Psoas muscle (tissue), 8 donors: ENCODE data around the gene RNLS. TPM values are rescaled to one million over a fixed set of nuclear protein-coding genes. Genes with fewer than 3 reads are reported as not detected.
A peak's percentile ranks its signal among the peaks of the same experiment; 100 is the strongest.

Experiments
- ATAC-seq, 4 donors: fragments of 200-7000 bp; cut with Tn5 transposase; one replicate each; pipeline ENCODE4 v1.9.1; 2020; ENCODE audit warnings: moderate library complexity in 3 of 4, mild to moderate bottlenecking in 2 of 4
- DNase-seq, 2 donors: peaks; one replicate each; pipeline ENCODE4 v3.0.0-alpha.2; 2020
- H3K27ac ChIP-seq: fragments of 200-600 bp; one replicate; pipeline ENCODE4 v1.8.0; 2022
- H3K27me3 ChIP-seq, 3 donors: fragments of 200-600 bp in 1 of 3; one replicate each; pipeline versions ENCODE4 v1.6.1 to v1.8.0; 2013 to 2022; ENCODE audit warnings: low read length in 2 of 3, mild to moderate bottlenecking in 2 of 3, moderate library complexity in 1 of 3; ENCODE audit not compliant: insufficient read depth in 3 of 3
- H3K36me3 ChIP-seq, 2 donors: fragments of 200-600 bp in 1 of 2; one replicate each; pipeline versions ENCODE4 v1.6.1 to v1.8.0; 2013 to 2022; ENCODE audit warnings: low read depth in 1 of 2, mild to moderate bottlenecking in 1 of 2, moderate library complexity in 1 of 2; ENCODE audit not compliant: insufficient read depth in 1 of 2
- H3K4me1 ChIP-seq: fragments of 200-600 bp; one replicate; pipeline ENCODE4 v1.8.0; 2022
- H3K4me3 ChIP-seq: fragments of 200-600 bp; one replicate; pipeline ENCODE4 v1.8.0; 2022; ENCODE audit warnings: mild to moderate bottlenecking
- H3K9me3 ChIP-seq: fragments of 200-600 bp; one replicate; pipeline ENCODE4 v1.8.0; 2022
- WGBS, 3 donors: extraction: QIAGEN DNeasy Blood & Tissue Kit; methylation state at CpG; one replicate each; pipeline versions ENCODE4 v1.1.6 to v1.1.7; 2013; 5-methylcytosine and 5-hydroxymethylcytosine counted together
- intact Hi-C, 2 donors: fragments of 100-400 bp; cut with DNase I; formaldehyde crosslinking; loops; one replicate each; pipeline versions ENCODE4 v1.11.0 to v1.14.2; 2022
- polyA plus RNA-seq, 3 donors: library from polyadenylated mRNA; stranded (reverse); fragments of 200-250 nt; gene quantifications; one replicate each; pipeline ENCODE4 v1.2.3, GENCODE V29; 2013
- total RNA-seq, 4 donors: library from RNA; stranded (reverse); fragmentation: NEBNext Ultra II Directional in 2 of 4; extraction: Animal tissue kit (Norgen Biotek cat#: 25700) in 2 of 4; gene quantifications; one replicate each; pipeline versions ENCODE4 v1.2.1 to v1.2.4, GENCODE V29; 2021 to 2023
- TF ChIP-seq, protein P1 (sequence below): fragments of 200-600 bp; IDR thresholded peaks from one replicate; pipeline ENCODE4 v1.8.0; 2022; ENCODE audit warnings: antibody characterized with exemption
- donor health status: healthy with polysubstance abuse.
- donor health status: DM: no; HTN: no; CAD: no; lungs with moderate emphysema.
- donor health status: Bipolar disorder and iron deficiency.
- donor health status: healthy.
- donor health status: DM: yes; HTN: yes; CAD: no.
- donor health status: DM: no; HTN: no; CAD: no.
- donor health status: DM: no; HTN: no; CAD: no.
- donor health status: DM: yes; HTN: yes; CAD: no.

The RNLS gene
- total and polyA plus RNA-seq, 7 donors: 3.0 to 9.2 (median 6.7) TPM

DNA sequence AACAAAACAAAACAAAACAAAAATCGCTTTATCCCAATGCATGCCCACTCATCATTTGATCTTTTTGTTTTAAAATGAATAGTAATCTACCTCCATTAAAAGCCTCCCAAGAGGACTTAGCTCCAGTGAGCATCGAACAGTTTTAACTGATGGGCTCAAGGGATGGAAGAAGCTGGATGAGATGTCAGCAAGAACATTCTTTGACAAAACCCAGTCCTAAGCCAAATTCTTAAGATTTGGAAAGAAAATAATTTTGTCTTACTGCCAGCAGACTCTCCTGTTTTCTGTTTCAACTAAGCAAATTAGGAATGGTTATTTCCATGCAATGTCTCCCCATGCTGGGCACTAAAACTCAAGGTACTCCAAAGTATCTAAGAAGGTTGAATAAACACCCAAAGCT lies 127.3 kb downstream of the RNLS start:
- TF ChIP-seq, protein P1, sequence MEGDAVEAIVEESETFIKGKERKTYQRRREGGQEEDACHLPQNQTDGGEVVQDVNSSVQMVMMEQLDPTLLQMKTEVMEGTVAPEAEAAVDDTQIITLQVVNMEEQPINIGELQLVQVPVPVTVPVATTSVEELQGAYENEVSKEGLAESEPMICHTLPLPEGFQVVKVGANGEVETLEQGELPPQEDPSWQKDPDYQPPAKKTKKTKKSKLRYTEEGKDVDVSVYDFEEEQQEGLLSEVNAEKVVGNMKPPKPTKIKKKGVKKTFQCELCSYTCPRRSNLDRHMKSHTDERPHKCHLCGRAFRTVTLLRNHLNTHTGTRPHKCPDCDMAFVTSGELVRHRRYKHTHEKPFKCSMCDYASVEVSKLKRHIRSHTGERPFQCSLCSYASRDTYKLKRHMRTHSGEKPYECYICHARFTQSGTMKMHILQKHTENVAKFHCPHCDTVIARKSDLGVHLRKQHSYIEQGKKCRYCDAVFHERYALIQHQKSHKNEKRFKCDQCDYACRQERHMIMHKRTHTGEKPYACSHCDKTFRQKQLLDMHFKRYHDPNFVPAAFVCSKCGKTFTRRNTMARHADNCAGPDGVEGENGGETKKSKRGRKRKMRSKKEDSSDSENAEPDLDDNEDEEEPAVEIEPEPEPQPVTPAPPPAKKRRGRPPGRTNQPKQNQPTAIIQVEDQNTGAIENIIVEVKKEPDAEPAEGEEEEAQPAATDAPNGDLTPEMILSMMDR: no peak
- Histone ChIP-seq H3K36me3 (no peaks in the 10 kb centered on the region), H3K27ac (no peak overlapping the region), H3K27me3 (no peaks in the 10 kb centered on the region), H3K4me1 (peaks cover 11% of the 10 kb centered on the region), H3K4me3 (no peak overlapping the region), H3K9me3 (no peaks in the 10 kb centered on the region)
- DNase-seq: no peak
- no peak for ATAC-seq
- 66 to 82% (median 81%) methylated on average over 2 of the region's 2 CpGs for WGBS, 3 donors
- intact Hi-C loops: loop anchor here in 1 of 2 donors (5.0 kb wide), 1 partner anchor 34 kb away; no protein-coding TSS in a partner anchor

DNA sequence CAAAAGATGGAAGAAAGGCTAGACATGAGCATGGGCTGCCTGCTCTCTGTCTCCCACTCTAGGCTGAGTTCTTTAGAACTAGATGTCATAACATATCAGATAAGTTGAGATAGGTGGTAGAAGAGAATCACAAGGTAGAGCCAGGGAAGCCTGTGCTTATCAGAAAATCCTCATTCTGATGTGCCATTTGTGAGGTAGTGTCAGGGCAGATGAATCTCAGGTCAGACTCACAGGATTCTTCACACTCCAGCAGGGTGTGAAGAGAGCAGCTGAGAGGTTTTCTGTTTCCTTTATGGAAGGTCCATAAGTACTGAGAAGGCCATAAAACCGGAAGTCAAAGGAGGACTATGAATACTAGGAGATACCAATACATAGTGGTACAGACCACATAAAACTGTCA lies 132.9 kb downstream of the RNLS start:
- Histone ChIP-seq H3K4me1 (no peaks in the 10 kb centered on the region), H3K9me3 (no peaks in the 10 kb centered on the region), H3K4me3 (no peak overlapping the region), H3K36me3 (no peaks in the 10 kb centered on the region), H3K27ac (no peak overlapping the region), H3K27me3 (no peaks in the 10 kb centered on the region)
- TF ChIP-seq, protein P1: no peak
- intact Hi-C loops: no loop called here
- ATAC-seq: no peak
- 68 to 83% (median 82%) methylated on average over 1 of the region's 1 CpG for WGBS, 3 donors
- no peak for DNase-seq

DNA sequence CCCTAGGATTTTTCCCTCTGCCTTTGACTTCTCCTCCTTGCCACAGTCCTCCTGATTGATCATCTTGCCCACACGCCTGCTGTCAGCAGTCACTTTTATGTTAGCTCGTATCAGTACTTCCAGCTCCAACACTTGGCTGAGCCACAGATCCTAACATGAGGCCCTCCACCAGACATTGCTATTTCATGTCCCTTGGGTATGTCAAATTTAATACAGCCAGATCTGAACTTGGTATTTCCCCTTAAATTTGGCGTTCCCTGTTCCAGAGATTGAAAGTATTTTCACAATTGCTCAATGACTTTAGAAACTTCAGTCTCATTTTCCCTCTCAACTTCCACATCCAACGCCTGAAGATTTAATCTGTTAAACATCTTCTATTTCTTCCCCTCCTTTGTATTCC lies 140.4 kb downstream of the RNLS start:
- DNase-seq: no peak

DNA sequence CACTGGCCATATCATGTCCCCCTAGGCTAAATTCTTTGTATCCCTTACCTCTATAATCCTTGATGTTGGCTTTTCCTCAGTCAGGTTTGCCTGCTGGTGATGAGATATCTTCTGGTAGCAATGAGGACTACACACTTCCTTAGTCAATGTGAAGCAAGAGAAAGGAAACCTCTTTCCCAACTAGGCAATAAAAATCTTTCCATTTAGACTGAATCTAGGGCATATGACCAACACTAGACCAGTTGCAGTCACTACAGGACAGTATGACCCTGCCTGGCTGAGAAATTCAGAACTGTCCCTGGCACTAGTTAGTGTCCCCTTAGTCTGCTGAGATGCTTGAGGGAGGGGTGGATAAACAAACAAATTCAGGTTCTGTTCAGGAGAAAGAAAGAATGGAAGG lies 142.6 kb downstream of the RNLS start:
- Histone ChIP-seq H3K36me3 (no peaks in the 10 kb centered on the region), H3K27me3 (no peaks in the 10 kb centered on the region), H3K9me3 (no peaks in the 10 kb centered on the region), H3K4me1 (peaks cover 6% of the 10 kb centered on the region), H3K27ac (no peak overlapping the region), H3K4me3 (no peak overlapping the region)
- intact Hi-C loops: no loop called here
- DNase-seq: no peak
- ATAC-seq: peak in 2 of 4 donors; percentile 65 to 73
- TF ChIP-seq, protein P1: no peak

More for the DNA sequence above, 140.4 kb downstream of the RNLS start:
- Histone ChIP-seq H3K4me1 (peaks cover 6% of the 10 kb centered on the region), H3K36me3 (no peaks in the 10 kb centered on the region), H3K27me3 (no peaks in the 10 kb centered on the region), H3K27ac (no peak overlapping the region), H3K4me3 (no peak overlapping the region), H3K9me3 (no peaks in the 10 kb centered on the region)
- peak in 1 of 4 donors; percentile 32 for ATAC-seq
- intact Hi-C loops: no loop called here
- WGBS, 3 donors: 52 to 74% (median 69%) methylated on average over 4 of the region's 4 CpGs
- TF ChIP-seq, protein P1: no peak

DNA sequence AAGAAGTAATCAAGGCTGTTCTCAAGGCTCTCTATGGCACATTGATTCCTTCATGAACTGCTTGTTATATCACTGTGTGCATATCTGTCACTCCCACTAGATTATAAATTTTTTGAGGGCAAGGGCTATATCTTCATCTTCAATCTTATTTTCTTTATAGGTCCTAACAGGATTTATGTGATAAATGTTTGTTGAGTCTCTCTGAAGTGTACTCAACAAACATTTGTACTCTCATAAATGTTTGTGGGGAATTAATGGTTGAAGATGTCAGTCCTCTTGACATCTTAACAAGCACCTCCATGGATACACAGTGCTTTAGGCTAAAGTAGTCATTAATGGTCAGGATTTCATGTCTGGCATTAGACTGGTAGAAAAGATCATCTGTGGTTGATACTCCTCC lies 143.2 kb downstream of the RNLS start:
- TF ChIP-seq, protein P1: no peak
- no peak for DNase-seq
- no peak overlapping the region for H3K4me3 ChIP-seq
- H3K27me3 ChIP-seq: no peaks in the 10 kb centered on the region
- no peaks in the 10 kb centered on the region for H3K36me3 ChIP-seq
- H3K4me1 ChIP-seq: peaks cover 6% of the 10 kb centered on the region
- H3K9me3 ChIP-seq: no peaks in the 10 kb centered on the region
- no peak for ATAC-seq
- intact Hi-C loops: no loop called here
- no peak overlapping the region for H3K27ac ChIP-seq
